ENCODE data around the gene FAM89B. TPM values are rescaled to one million over a fixed set of nuclear protein-coding genes. Genes with fewer than 3 reads are reported as not detected.

FAM89B gene
- polyA plus RNA-seq, 3 donors from 2014 or later = 98.6 to 173 (median 158) TPM

GRCh38 chr11:65555693-65556231, 16.6 kb upstream of the FAM89B start:
- no peak for DNase-seq
- Mint-ChIP-seq H3K36me3 (peaks cover 8 to 12% (median 9%) of the 10 kb centered on the region in 3 donors), H3K9me3 (no peaks in the 10 kb centered on the region), H3K27ac (peak overlapping the region; percentile 82 to 96 (median 92)), H3K4me3 (peak overlapping the region; percentile 80 to 87 (median 85)), H3K27me3 (ENCODE audit: low read depth in 3 of 3) (peaks cover 2 to 4% (median 4%) of the 10 kb centered on the region in 3 donors), H3K4me1 (peaks cover 50 to 56% of the 10 kb centered on the region in 2 donors)

- Mint-ChIP-seq H3K27me3 (ENCODE audit: low read depth in 3 of 3) (peaks cover 2 to 4% (median 2%) of the 10 kb centered on the region in 3 donors), H3K4me3 (peak overlapping the region; percentile 83 to 87 (median 85)), H3K27ac (peak overlapping the region; percentile 82 to 96 (median 92)), H3K9me3 (no peaks in the 10 kb centered on the region), H3K4me1 (peaks cover 46 to 53% of the 10 kb centered on the region in 2 donors), H3K36me3 (peaks cover 3 to 8% (median 7%) of the 10 kb centered on the region in 3 donors)
- no peak for DNase-seq
Observed at GRCh38 chr11:65556470-65557279, 15.7 kb upstream of the FAM89B start.

GRCh38 chr11:65557280-65558001, 14.9 kb upstream of the FAM89B start:
- peaks cover 0 to 2% (median 0%) of the 10 kb centered on the region in 3 donors for H3K36me3 Mint-ChIP-seq
- H3K9me3 Mint-ChIP-seq = no peaks in the 10 kb centered on the region
- DNase-seq = no peak
- peaks cover 38 to 50% of the 10 kb centered on the region in 2 donors for H3K4me1 Mint-ChIP-seq
- H3K27me3 Mint-ChIP-seq (ENCODE audit: low read depth in 3 of 3) = peaks cover 0 to 2% (median 2%) of the 10 kb centered on the region in 3 donors
- peak overlapping the region; percentile 82 to 96 (median 92) for H3K27ac Mint-ChIP-seq
- H3K4me3 Mint-ChIP-seq = peak overlapping the region; percentile 83 to 87 (median 85)

DNA sequence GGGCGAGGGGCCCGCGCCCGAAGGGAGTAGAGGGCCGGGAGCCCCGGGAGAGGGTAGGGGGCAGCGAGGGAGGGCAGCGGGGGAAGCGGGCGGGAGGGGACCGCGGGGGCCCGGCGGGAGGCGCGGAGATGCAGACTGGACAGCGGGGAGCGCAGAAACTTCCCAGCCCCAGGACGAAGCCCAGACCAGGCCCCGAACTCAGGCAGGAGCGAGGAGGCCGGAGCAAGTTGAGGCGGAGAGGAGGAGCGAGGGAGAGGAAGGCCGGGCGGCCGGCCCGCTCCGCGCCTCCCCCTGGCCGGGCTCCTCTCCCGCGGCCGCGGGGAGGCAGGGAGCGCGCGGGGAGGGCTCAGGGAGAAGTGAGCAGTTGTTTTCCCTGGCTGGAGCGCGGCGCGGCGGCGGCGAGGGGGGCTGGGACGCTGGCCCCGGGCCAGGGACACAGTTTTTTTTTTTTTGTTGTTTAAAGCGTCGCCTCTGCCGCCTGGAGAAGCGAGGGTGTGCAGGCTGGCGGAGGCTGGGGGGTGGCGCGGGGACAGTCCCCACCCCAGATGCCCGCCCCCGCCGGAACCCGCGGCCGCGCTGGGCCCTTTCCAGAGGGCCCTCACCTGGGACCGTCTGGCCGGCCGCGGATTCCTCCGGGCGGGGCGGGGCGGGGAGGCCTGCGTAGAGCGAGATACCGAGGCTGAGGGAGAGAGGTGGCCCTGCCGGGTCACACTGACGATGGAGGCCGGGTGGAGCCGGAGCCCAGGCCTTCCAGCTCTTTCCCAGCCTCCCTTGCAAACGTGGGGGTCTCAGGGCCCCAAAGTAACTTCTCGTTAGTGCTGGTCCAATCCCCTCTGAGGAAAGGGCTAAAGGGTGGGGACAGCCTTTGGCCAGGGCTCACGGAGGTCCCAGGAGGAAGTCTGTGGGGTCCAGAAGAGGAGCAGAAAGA, 14.1 kb upstream of the FAM89B start, which contains the start of gene LTBP3:
Gene LTBP3, minus strand, starts transcription at position 358 of the 928 bp plus-strand sequence. CDS start 400 bp downstream, outside the sequence.
- Mint-ChIP-seq H3K27ac (peak within 1 kb of the TSS; percentile 82 to 96 (median 92)), H3K36me3 (no peaks in the 10 kb centered on the region), H3K9me3 (no peaks in the 10 kb centered on the region), H3K27me3 (ENCODE audit: low read depth in 3 of 3) (peaks cover 0 to 2% (median 2%) of the 10 kb centered on the region in 3 donors), H3K4me1 (peaks cover 37 to 46% of the 10 kb centered on the region in 2 donors), H3K4me3 (peak within 1 kb of the TSS; percentile 83 to 87 (median 85))
- DNase-seq = peak in 2 of 3 donors; percentile 48 to 63

DNA sequence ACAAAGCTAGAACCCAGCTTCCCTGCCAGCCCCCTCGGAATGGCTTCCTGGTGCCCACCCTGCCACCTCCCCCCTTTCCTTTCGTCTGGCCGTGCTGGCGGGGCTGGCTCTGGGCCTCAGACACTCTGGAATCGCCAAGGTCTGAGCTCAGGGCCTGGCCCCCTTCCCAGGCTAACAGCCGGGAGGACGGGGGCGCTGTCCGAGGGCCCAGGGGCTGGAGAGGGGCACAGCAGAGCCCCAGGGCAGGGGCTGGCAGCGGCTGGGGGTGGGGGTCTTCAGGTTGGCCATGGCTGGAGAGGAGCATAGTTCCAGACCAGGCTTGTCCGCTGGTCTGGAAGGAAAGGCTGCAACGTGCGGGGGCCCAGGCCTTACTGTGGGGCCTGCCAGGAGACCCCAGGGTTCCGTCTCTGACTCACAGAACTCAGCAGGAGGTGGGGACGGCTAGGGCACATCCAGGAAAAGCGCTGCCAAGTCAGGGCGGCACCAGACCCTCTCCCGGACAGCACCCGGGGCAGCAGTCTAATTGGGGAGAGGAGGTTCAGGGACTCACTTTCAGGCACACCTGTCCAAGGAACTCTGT, 13.3 kb upstream of the FAM89B start:
- Mint-ChIP-seq H3K27ac (peak overlapping the region; percentile 67 to 85 (median 81)), H3K9me3 (no peaks in the 10 kb centered on the region), H3K36me3 (no peaks in the 10 kb centered on the region), H3K27me3 (ENCODE audit: low read depth in 3 of 3) (peaks cover 0 to 2% (median 2%) of the 10 kb centered on the region in 3 donors), H3K4me3 (peak overlapping the region; percentile 51 to 70 (median 66)), H3K4me1 (peaks cover 39 to 45% of the 10 kb centered on the region in 2 donors)
- no peak for DNase-seq

- peaks cover 0 to 2% (median 2%) of the 10 kb centered on the region in 3 donors for H3K27me3 Mint-ChIP-seq (ENCODE audit: low read depth in 3 of 3)
- peak overlapping the region; percentile 62 to 85 (median 74) for H3K27ac Mint-ChIP-seq
- H3K4me3 Mint-ChIP-seq = peak overlapping the region; percentile 13 to 70 (median 35)
- no peaks in the 10 kb centered on the region for H3K36me3 Mint-ChIP-seq
- no peaks in the 10 kb centered on the region for H3K9me3 Mint-ChIP-seq
- no peak for DNase-seq
- H3K4me1 Mint-ChIP-seq = peaks cover 35 to 40% of the 10 kb centered on the region in 2 donors
Observed at GRCh38 chr11:65559535-65559934, 12.8 kb upstream of the FAM89B start.

GRCh38 chr11:65559951-65560537, 12.3 kb upstream of the FAM89B start:
- Mint-ChIP-seq H3K27ac (peak overlapping the region in 4 of 6 donors; percentile 53 to 82 (median 76)), H3K9me3 (no peaks in the 10 kb centered on the region), H3K4me3 (no peak overlapping the region), H3K36me3 (no peaks in the 10 kb centered on the region), H3K27me3 (ENCODE audit: low read depth in 3 of 3) (peaks cover 2 to 5% (median 4%) of the 10 kb centered on the region in 3 donors), H3K4me1 (peaks cover 33 to 40% of the 10 kb centered on the region in 2 donors)
- no peak for DNase-seq

DNA sequence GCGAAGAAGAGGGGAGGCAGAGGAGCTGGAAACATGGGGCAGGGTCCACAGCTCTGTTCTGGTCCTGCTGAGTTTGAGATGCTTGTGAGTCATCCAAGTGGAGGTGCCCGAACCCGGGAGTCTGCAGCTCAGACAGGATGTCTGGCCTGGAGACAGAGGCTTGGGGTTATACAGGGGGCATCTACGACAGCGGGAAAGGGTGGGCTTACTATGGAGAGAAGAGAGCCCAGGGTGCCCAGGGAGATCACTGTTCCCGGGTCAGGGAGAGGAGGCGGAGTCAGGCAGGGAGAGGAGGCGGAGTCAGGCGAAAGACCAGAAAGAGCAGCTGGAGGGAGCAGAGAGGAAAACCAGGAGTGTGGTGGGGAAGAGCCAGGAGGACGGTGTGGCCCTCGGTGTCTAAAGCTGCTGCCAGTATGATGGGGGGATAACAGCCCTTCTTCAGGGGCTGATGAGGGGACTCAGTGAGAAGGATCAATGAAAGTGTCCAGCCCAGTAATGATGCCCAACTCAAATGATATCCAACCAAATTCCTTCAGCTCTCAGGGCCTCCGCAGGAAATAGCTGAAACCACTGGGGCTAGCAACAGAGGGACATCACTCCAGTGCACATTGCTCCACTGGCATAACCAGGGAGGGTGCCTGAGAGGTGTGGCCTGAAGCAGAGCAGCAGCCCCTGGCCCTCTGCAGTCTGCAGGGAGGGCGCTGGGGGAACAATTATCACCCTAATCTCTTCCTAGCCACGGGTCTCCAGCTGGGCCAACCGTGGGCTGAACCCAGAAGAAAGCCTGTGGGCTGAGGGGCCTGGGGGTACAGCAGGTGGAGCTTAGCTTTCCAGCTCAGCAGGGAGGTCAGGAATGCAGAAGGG, 11.6 kb upstream of the FAM89B start:
- Mint-ChIP-seq H3K36me3 (no peaks in the 10 kb centered on the region), H3K27ac (peak overlapping the region in 5 of 6 donors; percentile 42 to 82 (median 73)), H3K9me3 (no peaks in the 10 kb centered on the region), H3K4me3 (peak overlapping the region in 1 of 5 donors; percentile 26), H3K4me1 (peaks cover 33 to 40% of the 10 kb centered on the region in 2 donors), H3K27me3 (ENCODE audit: low read depth in 3 of 3) (peaks cover 2 to 10% (median 9%) of the 10 kb centered on the region in 3 donors)
- no peak for DNase-seq

GRCh38 chr11:65562020-65562419, 10.3 kb upstream of the FAM89B start:
- peaks cover 35 to 40% of the 10 kb centered on the region in 2 donors for H3K4me1 Mint-ChIP-seq
- peak overlapping the region in 2 of 6 donors; percentile 11 to 58 for H3K27ac Mint-ChIP-seq
- H3K36me3 Mint-ChIP-seq = no peaks in the 10 kb centered on the region
- H3K27me3 Mint-ChIP-seq (ENCODE audit: low read depth in 3 of 3) = peaks cover 2 to 14% (median 11%) of the 10 kb centered on the region in 3 donors
- peak overlapping the region in 1 of 5 donors; percentile 57 for H3K4me3 Mint-ChIP-seq
- no peak for DNase-seq
- no peaks in the 10 kb centered on the region for H3K9me3 Mint-ChIP-seq

DNA sequence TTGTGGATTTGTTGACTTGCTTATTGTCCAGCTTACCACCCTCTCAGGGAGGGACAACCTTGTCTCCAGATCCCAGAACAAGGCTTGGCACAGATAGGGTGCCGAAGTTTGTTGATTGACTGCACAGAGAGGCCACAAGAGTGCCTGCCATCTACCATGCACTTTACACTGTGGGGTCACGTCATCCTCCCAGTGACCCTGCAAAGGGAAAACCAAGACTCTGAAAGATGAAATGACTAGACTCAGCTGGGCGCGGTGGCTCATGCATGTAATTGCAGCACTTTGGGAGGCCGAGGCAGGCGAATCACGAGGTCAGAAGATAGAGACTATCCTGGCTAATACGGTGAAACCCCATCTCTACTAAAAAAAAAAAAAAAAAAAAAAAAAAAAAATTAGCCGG, 9.6 kb upstream of the FAM89B start:
- Mint-ChIP-seq H3K27me3 (ENCODE audit: low read depth in 3 of 3) (peaks cover 2 to 14% (median 11%) of the 10 kb centered on the region in 3 donors), H3K36me3 (no peaks in the 10 kb centered on the region), H3K4me3 (no peak overlapping the region), H3K27ac (no peak overlapping the region), H3K9me3 (no peaks in the 10 kb centered on the region), H3K4me1 (peaks cover 31 to 37% of the 10 kb centered on the region in 2 donors)
- DNase-seq = no peak

DNA sequence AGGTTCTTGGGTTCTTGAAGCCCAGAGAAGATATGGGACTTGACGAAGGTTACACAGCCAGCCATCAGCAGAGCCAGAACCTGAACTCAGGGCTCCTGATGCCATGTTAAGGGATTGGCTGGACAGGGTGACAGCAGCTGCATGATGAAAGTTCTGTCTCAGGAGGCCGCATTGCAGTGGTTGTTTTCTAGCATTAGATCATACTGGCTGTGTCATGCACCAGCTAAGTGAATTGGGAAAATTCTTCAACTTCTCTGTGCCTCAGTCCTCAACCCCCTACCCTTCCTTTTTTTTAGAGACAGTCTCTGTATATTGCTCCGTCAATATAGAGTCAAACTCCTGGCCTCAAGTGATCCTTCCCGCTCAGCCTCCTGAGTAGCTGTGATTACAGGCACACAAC, 8.7 kb upstream of the FAM89B start:
- H3K9me3 Mint-ChIP-seq = no peaks in the 10 kb centered on the region
- peaks cover 35 to 45% of the 10 kb centered on the region in 2 donors for H3K4me1 Mint-ChIP-seq

More for the DNA sequence above, 8.7 kb upstream of the FAM89B start:
- Mint-ChIP-seq H3K36me3 (peaks cover 0 to 3% (median 0%) of the 10 kb centered on the region in 3 donors), H3K27ac (peak overlapping the region in 5 of 6 donors; percentile 43 to 77 (median 72)), H3K4me3 (no peak overlapping the region), H3K27me3 (ENCODE audit: low read depth in 3 of 3) (peaks cover 2 to 17% (median 11%) of the 10 kb centered on the region in 3 donors)
- DNase-seq = no peak
